Heart left ventricle (tissue), 13 donors: ENCODE data around the gene ITPR2.

Source experiments
- CTCF ChIP-seq, 12 donors: fragments of 200-600 bp; sonication (generic) in 4 of 12; IDR thresholded peaks; one replicate each; pipeline versions ENCODE4 v1.5.0 to v1.8.0; 2018 to 2022; ENCODE audit warnings: antibody characterized with exemption in 12 of 12, mild to moderate bottlenecking in 5 of 12
- POLR2A ChIP-seq, 2 donors: fragments of 450-650 bp; IDR thresholded peaks; one replicate each; pipeline ENCODE4 v1.6.1; 2017; ENCODE audit warnings: antibody characterized with exemption in 2 of 2, mild to moderate bottlenecking in 2 of 2, moderate library complexity in 2 of 2
- donor health status: ischemic (EF 13 %, LVEDD 7.1; RV severe dilation, severe dysfunction).
- donor health status: DM: no; HTN: yes; CAD: no.
- donor health status: DM: no; HTN: no; CAD: no.
- donor health status: ischemic (EF 25% LVEDD 6.9; RV normal size, moderate dysfunction).
- donor health status: ischemic (EF 25% LVEDD 5.7; RV mildly dilated, moderate dysfunction).
- donor health status: ischemic (EF 35%, LVEDD 5.7; RV mildly dilated, moderate dysfunction).
- donor health status: nonischemic (EF 11% LVEDD 7.7; RV severe dilation, severe dysfunction).
- donor health status: DM: yes; HTN: yes; CAD: no.
- donor health status: PGD.
- donor health status: ischemic (EF 29% LVEDD 5.4; RV normal size, mild dysfunction).
- donor health status: nonischemic (EF 23%, LVEDD 6.1; RV moderate dilation, normal function).

- TF ChIP-seq CTCF (IDR thresholded peaks at IDR 0.05) = no peak
- no peak for TF ChIP-seq POLR2A (IDR thresholded peaks at IDR 0.05)
Measured at GRCh38 chr12:26690601-26691000, 142.4 kb downstream of the ITPR2 start.
